Heart left ventricle (tissue), 13 donors: ENCODE measurements around the gene DENND1C.

Experiments used
- CTCF ChIP-seq, 12 donors: fragments of 200-600 bp; sonication (generic) in 4 of 12; IDR thresholded peaks; one replicate each; pipeline versions ENCODE4 v1.5.0 to v1.8.0; 2018 to 2022; ENCODE audit warnings: antibody characterized with exemption in 12 of 12, mild to moderate bottlenecking in 5 of 12
- POLR2A ChIP-seq, 2 donors: fragments of 450-650 bp; IDR thresholded peaks; one replicate each; pipeline ENCODE4 v1.6.1; 2017; ENCODE audit warnings: antibody characterized with exemption in 2 of 2, mild to moderate bottlenecking in 2 of 2, moderate library complexity in 2 of 2
- donor health status: ischemic (EF 13 %, LVEDD 7.1; RV severe dilation, severe dysfunction).
- donor health status: DM: no; HTN: yes; CAD: no.
- donor health status: DM: no; HTN: no; CAD: no.
- donor health status: ischemic (EF 25% LVEDD 6.9; RV normal size, moderate dysfunction).
- donor health status: ischemic (EF 25% LVEDD 5.7; RV mildly dilated, moderate dysfunction).
- donor health status: ischemic (EF 35%, LVEDD 5.7; RV mildly dilated, moderate dysfunction).
- donor health status: nonischemic (EF 11% LVEDD 7.7; RV severe dilation, severe dysfunction).
- donor health status: DM: yes; HTN: yes; CAD: no.
- donor health status: PGD.
- donor health status: ischemic (EF 29% LVEDD 5.4; RV normal size, mild dysfunction).
- donor health status: nonischemic (EF 23%, LVEDD 6.1; RV moderate dilation, normal function).

- TF ChIP-seq CTCF (IDR thresholded peaks at IDR 0.05) (no peak), POLR2A (IDR thresholded peaks at IDR 0.05) (no peak)
These were observed 48.4 kb upstream of the DENND1C start for GRCh38 chr19:6529937-6530385.
